Spinal cord (tissue), 10 donors: Measurements from ENCODE around the gene PPP2R5C. TPM values are rescaled to one million over a fixed set of nuclear protein-coding genes. Genes with fewer than 3 reads are reported as not detected.
A peak's percentile ranks its signal among the peaks of the same experiment; 100 is the strongest.

Source experiments
- DNase-seq, 6 donors: peaks; one replicate each; pipeline versions ENCODE4 v3.0.0 to v3.0.0-alpha.2; 2013 to 2015; ENCODE audit warnings: low spot score in 6 of 6, low read depth in 4 of 6
- H3K27ac ChIP-seq: one replicate; pipeline ENCODE4 v1.5.1; 2013; ENCODE audit warnings: low read depth, low read length, control low read depth
- H3K27me3 ChIP-seq: one replicate; pipeline ENCODE4 v1.6.1; 2013; ENCODE audit warnings: low read length; ENCODE audit not compliant: control insufficient read depth, insufficient read depth
- H3K36me3 ChIP-seq: one replicate; pipeline ENCODE4 v1.6.1; 2013; ENCODE audit warnings: low read length; ENCODE audit not compliant: control insufficient read depth, insufficient read depth
- H3K4me1 ChIP-seq: one replicate; pipeline ENCODE4 v1.6.1; 2013; ENCODE audit warnings: low read length; ENCODE audit not compliant: control insufficient read depth, insufficient read depth
- H3K4me3 ChIP-seq: one replicate; pipeline ENCODE4 v1.5.1; 2013; ENCODE audit warnings: low read depth, low read length, control low read depth
- H3K9me3 ChIP-seq: one replicate; pipeline ENCODE4 v1.6.1; 2013; ENCODE audit warnings: low read length; ENCODE audit not compliant: control insufficient read depth, insufficient read depth
- WGBS: methylation state at CpG from one replicate; pipeline ENCODE4 v1.1.5; 2013; ENCODE audit warnings: missing lambda C conversion rate; ENCODE audit not compliant: insufficient coverage; 5-methylcytosine and 5-hydroxymethylcytosine counted together
- polyA plus RNA-seq, 2 donors: library from polyadenylated mRNA; unstranded; fragments of 120-200 nt; gene quantifications; one replicate each; pipeline ENCODE4 v1.2.1, GENCODE V29; 2013; ENCODE audit not compliant: insufficient read length in 2 of 2
- total RNA-seq, 2 donors: library from RNA; depleted of rRNA in 1 of 2; stranded (reverse); fragments of 120-200 nt in 1 of 2; fragments of >200 nt in 1 of 2; gene quantifications; one replicate each; pipeline versions ENCODE4 v1.2.3 to v1.2.4, GENCODE V29; 2013 to 2014
- donor health status: healthy.

PPP2R5C gene
- total and polyA plus RNA-seq, 4 donors: 104 to 136 (median 123) TPM

- no peak overlapping the region for H3K27ac ChIP-seq
- DNase-seq: no peak
- no peak overlapping the region for H3K4me3 ChIP-seq
- WGBS: 94% methylated on average over 14 of the region's 14 CpGs
- no peaks in the 10 kb centered on the region for H3K4me1 ChIP-seq
- no peaks in the 10 kb centered on the region for H3K9me3 ChIP-seq
- H3K36me3 ChIP-seq: no peaks in the 10 kb centered on the region
- H3K27me3 ChIP-seq: no peaks in the 10 kb centered on the region
Observed at GRCh38 chr14:101934601-101935150, 173.2 kb downstream of the PPP2R5C start.

GRCh38 chr14:101937926-101938767 is 176.6 kb downstream of the PPP2R5C start:
- Histone ChIP-seq H3K27ac (no peak overlapping the region), H3K4me1 (no peaks in the 10 kb centered on the region), H3K9me3 (no peaks in the 10 kb centered on the region), H3K4me3 (no peak overlapping the region), H3K27me3 (no peaks in the 10 kb centered on the region), H3K36me3 (no peaks in the 10 kb centered on the region)
- 63% methylated on average over 10 of the region's 13 CpGs for WGBS
- no peak for DNase-seq

GRCh38 chr14:101939646-101940170 is 178.2 kb downstream of the PPP2R5C start:
- Histone ChIP-seq H3K27ac (no peak overlapping the region), H3K4me3 (no peak overlapping the region), H3K9me3 (no peaks in the 10 kb centered on the region), H3K27me3 (no peaks in the 10 kb centered on the region), H3K36me3 (no peaks in the 10 kb centered on the region), H3K4me1 (no peaks in the 10 kb centered on the region)
- whole genome bisulfite sequencing: 68% methylated on average over 5 of the region's 5 CpGs
- no peak for DNase-seq

GRCh38 chr14:101944451-101944850 is 182.9 kb downstream of the PPP2R5C start:
- no peak for DNase-seq
- no peak overlapping the region for H3K4me3 ChIP-seq
- H3K27me3 ChIP-seq: peaks cover 5% of the 10 kb centered on the region
- H3K27ac ChIP-seq: no peak overlapping the region
- H3K36me3 ChIP-seq: no peaks in the 10 kb centered on the region
- no peaks in the 10 kb centered on the region for H3K9me3 ChIP-seq
- peaks cover 18% of the 10 kb centered on the region for H3K4me1 ChIP-seq
- WGBS: 93% methylated on average over 3 of the region's 5 CpGs

GRCh38 chr14:101945171-101945570 is 183.7 kb downstream of the PPP2R5C start:
- Histone ChIP-seq H3K9me3 (no peaks in the 10 kb centered on the region), H3K4me1 (peaks cover 20% of the 10 kb centered on the region), H3K27me3 (peaks cover 5% of the 10 kb centered on the region), H3K27ac (no peak overlapping the region), H3K4me3 (no peak overlapping the region), H3K36me3 (no peaks in the 10 kb centered on the region)
- no peak for DNase-seq
- 20% methylated on average over 1 of the region's 5 CpGs for WGBS

- Histone ChIP-seq H3K4me1 (peaks cover 20% of the 10 kb centered on the region), H3K27me3 (peaks cover 5% of the 10 kb centered on the region), H3K36me3 (no peaks in the 10 kb centered on the region), H3K27ac (peak overlapping the region; percentile 98), H3K9me3 (no peaks in the 10 kb centered on the region), H3K4me3 (peak overlapping the region; percentile 85)
- no peak for DNase-seq
- 8% methylated on average over 6 of the region's 8 CpGs for whole genome bisulfite sequencing
Observed at GRCh38 chr14:101947577-101947903, 186.0 kb downstream of the PPP2R5C start.

- 0% methylated on average over 53 of the region's 53 CpGs for WGBS
- H3K27me3 ChIP-seq: peaks cover 5% of the 10 kb centered on the region
- peak overlapping the region; percentile 98 for H3K27ac ChIP-seq
- peaks cover 20% of the 10 kb centered on the region for H3K4me1 ChIP-seq
- DNase-seq: peak; percentile 99 to 100 (median 100)
- H3K36me3 ChIP-seq: no peaks in the 10 kb centered on the region
- peak overlapping the region; percentile 85 for H3K4me3 ChIP-seq
- no peaks in the 10 kb centered on the region for H3K9me3 ChIP-seq
Observed at GRCh38 chr14:101947904-101948665, 186.6 kb downstream of the PPP2R5C start.

GRCh38 chr14:101948666-101949216 is 187.2 kb downstream of the PPP2R5C start:
- DNase-seq: no peak
- peaks cover 5% of the 10 kb centered on the region for H3K27me3 ChIP-seq

GRCh38 chr14:101950100-101950499 is 188.6 kb downstream of the PPP2R5C start:
- Histone ChIP-seq H3K27ac (no peak overlapping the region), H3K27me3 (peaks cover 5% of the 10 kb centered on the region), H3K9me3 (no peaks in the 10 kb centered on the region), H3K4me1 (peaks cover 20% of the 10 kb centered on the region), H3K4me3 (no peak overlapping the region), H3K36me3 (no peaks in the 10 kb centered on the region)
- WGBS: 26% methylated on average over 2 of the region's 4 CpGs
- DNase-seq: no peak

More at GRCh38 chr14:101948666-101949216, 187.2 kb downstream of the PPP2R5C start:
- Histone ChIP-seq H3K36me3 (no peaks in the 10 kb centered on the region), H3K4me3 (peak overlapping the region; percentile 85), H3K9me3 (no peaks in the 10 kb centered on the region), H3K4me1 (peaks cover 20% of the 10 kb centered on the region), H3K27ac (peak overlapping the region; percentile 98)
- WGBS: 13% methylated on average over 29 of the region's 29 CpGs
